MM.1S (cell line): ENCODE measurements around the gene KLHL21.
A peak's percentile ranks its signal among the peaks of the same experiment; 100 is the strongest.

Experiments
- DNase-seq: peaks from one replicate; pipeline ENCODE4 v3.0.0-alpha.2; 2015
- H2AFZ ChIP-seq: fragments of 300-600 bp; sonication (generic); 2 replicates; pipeline ENCODE4 v1.6.0; 2016; ENCODE audit warnings: antibody characterized with exemption, low read length
- H3F3A ChIP-seq: fragments of 300-600 bp; sonication (generic); 2 replicates; pipeline ENCODE4 v1.6.1; 2016; ENCODE audit warnings: mild to moderate bottlenecking, antibody characterized with exemption, low read length, moderate library complexity, mixed read lengths; ENCODE audit not compliant: insufficient read depth
- H3K27ac ChIP-seq: fragments of 300-600 bp; sonication (generic); 2 replicates; pipeline ENCODE4 v1.5.1; 2016; ENCODE audit warnings: mild to moderate bottlenecking, low read length
- H3K27me3 ChIP-seq: fragments of 300-600 bp; sonication (generic); replicated peaks from 2 replicates; pipeline ENCODE4 v1.6.0; 2016; ENCODE audit warnings: low read length; ENCODE audit not compliant: insufficient read depth
- H3K36me3 ChIP-seq: fragments of 300-600 bp; sonication (generic); replicated peaks from 2 replicates; pipeline ENCODE4 v1.6.1; 2016; ENCODE audit warnings: mild to moderate bottlenecking, low read length, mixed read lengths; ENCODE audit not compliant: insufficient read depth
- H3K4me1 ChIP-seq: fragments of 300-600 bp; sonication (generic); 2 replicates; pipeline ENCODE4 v1.6.1; 2016; ENCODE audit warnings: low read length, mixed read lengths
- H3K4me2 ChIP-seq: fragments of 300-600 bp; sonication (generic); 2 replicates; pipeline ENCODE4 v1.6.0; 2016; ENCODE audit warnings: low read depth, low read length
- H3K4me3 ChIP-seq: fragments of 300-600 bp; sonication (generic); 2 replicates; pipeline ENCODE4 v1.5.1; 2016; ENCODE audit warnings: low read length, mixed read lengths
- H3K79me2 ChIP-seq: fragments of 300-600 bp; sonication (generic); 2 replicates; pipeline ENCODE4 v1.6.1; 2016; ENCODE audit warnings: mixed run types, low read length, mixed read lengths
- H3K9ac ChIP-seq: fragments of 300-600 bp; sonication (generic); 2 replicates; pipeline ENCODE4 v1.6.1; 2016; ENCODE audit warnings: low read length, mixed read lengths
- H3K9me2 ChIP-seq: fragments of 300-600 bp; sonication (generic); replicated peaks from 2 replicates; pipeline ENCODE4 v1.6.1; 2016; ENCODE audit warnings: mild to moderate bottlenecking, low read length, mixed read lengths; ENCODE audit not compliant: insufficient read depth
- H3K9me3 ChIP-seq: fragments of 300-600 bp; sonication (generic); replicated peaks from 2 replicates; pipeline ENCODE4 v1.6.1; 2016; ENCODE audit warnings: mild to moderate bottlenecking, low read length, mixed read lengths; ENCODE audit not compliant: insufficient read depth
- H4K20me1 ChIP-seq: fragments of 300-600 bp; sonication (generic); 2 replicates; pipeline ENCODE4 v1.6.1; 2016; ENCODE audit warnings: mild to moderate bottlenecking, low read length, moderate library complexity, mixed read lengths; ENCODE audit not compliant: insufficient read depth
- CTCF ChIP-seq: fragments of 300-600 bp; sonication (generic); IDR thresholded peaks from 2 replicates; pipeline ENCODE4 v1.5.1; 2016; ENCODE audit warnings: antibody characterized with exemption, low read length, mixed read lengths
- EZH2 ChIP-seq: fragments of 300-600 bp; sonication (generic); optimal IDR thresholded peaks from 2 replicates; pipeline ENCODE3; 2017; ENCODE audit warnings: low read depth, mild to moderate bottlenecking, antibody characterized with exemption, low read length, mixed read lengths
- EZH2phosphoT487 ChIP-seq: fragments of 300-600 bp; sonication (generic); IDR thresholded peaks from 2 replicates; pipeline ENCODE4 v1.6.1; 2018; ENCODE audit warnings: antibody characterized with exemption, low read length

Gene KLHL21

GRCh38 chr1:6581561-6582305 lies 20.9 kb downstream of the KLHL21 start:
- Histone ChIP-seq H3K9me2 (no peaks in the 10 kb centered on the region), H2AFZ (no peak overlapping the region), H3K4me3 (no peak overlapping the region), H3F3A (no peaks in the 10 kb centered on the region), H3K27me3 (no peaks in the 10 kb centered on the region), H3K36me3 (no peaks in the 10 kb centered on the region), H3K27ac (no peak overlapping the region), H3K9me3 (no peaks in the 10 kb centered on the region), H4K20me1 (no peaks in the 10 kb centered on the region), H3K79me2 (peaks cover 21% of the 10 kb centered on the region), H3K9ac (no peak overlapping the region), H3K4me1 (peaks cover 14% of the 10 kb centered on the region), H3K4me2 (no peak overlapping the region)
- DNase-seq: no peak
- TF ChIP-seq EZH2: no peak
- no peak for TF ChIP-seq CTCF
- TF ChIP-seq EZH2phosphoT487: no peak

DNA sequence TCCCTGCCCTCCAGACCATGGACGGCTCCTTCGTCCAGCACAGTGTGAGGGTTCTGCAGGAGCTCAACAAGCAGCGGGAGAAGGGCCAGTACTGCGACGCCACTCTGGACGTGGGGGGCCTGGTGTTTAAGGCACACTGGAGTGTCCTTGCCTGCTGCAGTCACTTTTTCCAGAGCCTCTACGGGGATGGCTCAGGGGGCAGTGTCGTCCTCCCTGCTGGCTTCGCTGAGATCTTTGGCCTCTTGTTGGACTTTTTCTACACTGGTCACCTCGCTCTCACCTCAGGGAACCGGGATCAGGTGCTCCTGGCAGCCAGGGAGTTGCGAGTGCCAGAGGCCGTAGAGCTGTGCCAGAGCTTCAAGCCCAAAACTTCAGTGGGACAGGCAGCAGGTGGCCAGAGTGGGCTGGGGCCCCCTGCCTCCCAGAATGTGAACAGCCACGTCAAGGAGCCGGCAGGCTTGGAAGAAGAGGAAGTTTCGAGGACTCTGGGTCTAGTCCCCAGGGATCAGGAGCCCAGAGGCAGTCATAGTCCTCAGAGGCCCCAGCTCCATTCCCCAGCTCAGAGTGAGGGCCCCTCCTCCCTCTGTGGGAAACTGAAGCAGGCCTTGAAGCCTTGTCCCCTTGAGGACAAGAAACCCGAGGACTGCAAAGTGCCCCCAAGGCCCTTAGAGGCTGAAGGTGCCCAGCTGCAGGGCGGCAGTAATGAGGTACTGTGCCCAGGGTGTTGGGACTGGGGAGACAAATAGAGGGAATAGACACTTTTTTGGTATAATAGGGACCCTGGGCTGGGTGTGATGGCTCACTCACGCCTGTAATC lies 21.9 kb downstream of the KLHL21 start:
- Histone ChIP-seq H3F3A (no peaks in the 10 kb centered on the region), H3K4me2 (peak overlapping the region; percentile 93), H3K36me3 (no peaks in the 10 kb centered on the region), H3K27ac (peak overlapping the region; percentile 4; the same call in 1 of the 2 replicates), H4K20me1 (no peaks in the 10 kb centered on the region), H3K4me1 (peaks cover 14% of the 10 kb centered on the region), H3K79me2 (peaks cover 21% of the 10 kb centered on the region), H3K9me2 (no peaks in the 10 kb centered on the region), H3K9me3 (no peaks in the 10 kb centered on the region), H2AFZ (peak overlapping the region; percentile 52), H3K27me3 (no peaks in the 10 kb centered on the region), H3K4me3 (peak overlapping the region; percentile 70), H3K9ac (peak overlapping the region; percentile 73)
- TF ChIP-seq EZH2 (no peak), EZH2phosphoT487 (no peak), CTCF (no peak)
- no peak for DNase-seq

DNA sequence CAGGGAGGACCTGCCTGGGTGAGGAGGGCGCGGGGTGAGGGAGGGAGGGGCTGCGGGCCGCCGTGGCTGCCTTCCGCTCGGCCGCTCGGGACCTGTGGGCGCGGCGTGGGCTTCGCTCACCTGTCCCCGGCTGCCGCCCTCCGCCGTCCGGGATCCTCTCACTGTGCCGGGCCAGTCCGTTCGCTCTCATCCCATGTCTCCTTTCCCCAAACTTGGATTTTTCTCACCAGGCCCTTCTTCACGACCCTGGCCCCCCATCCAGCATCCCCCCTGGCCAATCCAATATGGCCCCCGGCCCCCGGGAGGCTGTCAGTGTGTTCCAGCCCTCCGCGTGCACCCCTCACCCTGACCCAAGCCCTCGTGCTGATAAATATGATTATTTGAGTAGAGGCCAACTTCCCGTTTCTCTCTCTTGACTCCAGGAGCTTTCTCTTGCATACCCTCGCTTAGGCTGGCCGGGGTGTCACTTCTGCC lies 22.5 kb downstream of the KLHL21 start:
- H3K27ac ChIP-seq: peak overlapping the region; percentile 4; the same call in 1 of the 2 replicates
- TF ChIP-seq EZH2 (no peak), EZH2phosphoT487 (no peak), CTCF (no peak)
- no peaks in the 10 kb centered on the region for H3K9me3 ChIP-seq
- H3K4me3 ChIP-seq: peak overlapping the region; percentile 70
- no peaks in the 10 kb centered on the region for H3F3A ChIP-seq
- peaks cover 21% of the 10 kb centered on the region for H3K79me2 ChIP-seq
- H3K9ac ChIP-seq: peak overlapping the region; percentile 73
- H2AFZ ChIP-seq: peak overlapping the region; percentile 52
- peak overlapping the region; percentile 93 for H3K4me2 ChIP-seq
- no peaks in the 10 kb centered on the region for H3K27me3 ChIP-seq
- H3K4me1 ChIP-seq: peaks cover 14% of the 10 kb centered on the region
- no peak for DNase-seq
- no peaks in the 10 kb centered on the region for H3K9me2 ChIP-seq
- H3K36me3 ChIP-seq: no peaks in the 10 kb centered on the region
- H4K20me1 ChIP-seq: no peaks in the 10 kb centered on the region
